DMS79 treated with DMSO at 0.1 percent for 48 hours (cell line): ENCODE measurements around the gene JAKMIP1.

Experiments
- DNase-seq: peaks from one replicate; lab custom pipeline; 2025; lab: John Stamatoyannopoulos, UW

JAKMIP1 gene

DNA sequence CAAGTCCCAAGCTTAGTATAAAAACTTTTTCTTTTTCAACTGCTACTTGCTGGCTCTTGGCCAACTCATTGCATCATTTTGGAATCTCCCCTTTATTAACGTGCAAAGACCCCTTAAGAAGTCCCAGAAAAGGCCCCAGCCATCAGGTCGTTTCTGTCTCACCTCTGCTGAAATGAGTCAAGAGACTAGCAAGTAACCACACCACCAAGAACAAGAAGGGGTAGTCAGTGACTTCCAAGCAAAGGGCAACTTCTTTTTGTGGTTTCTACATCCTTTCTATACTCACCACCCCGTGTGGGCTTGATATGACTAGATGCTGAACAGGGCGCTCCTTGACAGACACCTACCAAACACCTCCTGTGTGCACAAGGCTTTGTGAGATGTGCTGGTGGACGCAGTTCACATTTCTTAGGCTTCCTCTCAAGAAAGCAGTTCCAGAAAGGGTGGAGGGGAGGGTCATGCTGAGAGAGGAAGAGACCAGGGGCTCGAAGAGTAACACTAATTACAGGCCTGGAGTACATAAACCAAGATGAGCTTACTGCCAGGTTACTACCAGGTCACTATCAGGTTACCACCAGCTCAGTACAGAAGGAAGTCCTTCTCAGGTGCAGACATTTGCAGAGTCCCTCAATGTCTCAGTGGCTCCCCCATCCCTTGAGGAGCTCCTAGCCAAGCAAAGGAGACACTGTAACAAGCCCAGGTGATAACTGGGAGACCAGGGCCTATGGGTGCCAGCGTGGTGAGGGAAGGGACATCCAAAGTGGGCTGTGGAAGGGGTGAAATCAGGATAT, 19.3 kb downstream of the JAKMIP1 start:
- DNase-seq, result no peak

DNA sequence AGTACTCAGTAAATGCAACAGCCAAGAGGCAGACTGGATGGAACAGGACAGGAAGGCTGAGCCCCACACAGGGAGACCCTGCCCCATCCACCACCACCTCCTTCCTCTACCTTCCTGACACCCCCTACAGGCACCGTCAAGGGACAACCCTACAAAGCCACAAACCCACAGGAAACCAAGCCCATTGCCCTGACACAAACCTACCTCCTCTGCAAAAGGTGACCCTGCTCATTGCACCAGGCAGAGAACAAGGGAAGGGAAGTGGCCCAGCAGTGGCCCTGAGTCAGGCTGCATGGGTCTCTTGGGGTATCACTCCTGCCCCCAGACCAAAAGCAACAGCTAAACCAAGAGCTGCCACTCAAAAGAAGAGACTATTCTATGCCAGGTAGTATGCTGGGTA, 21.0 kb downstream of the JAKMIP1 start:
- DNase-seq, result no peak

- no peak for DNase-seq
These were observed 21.6 kb downstream of the JAKMIP1 start for GRCh38 chr4:6178757-6179156.

DNA sequence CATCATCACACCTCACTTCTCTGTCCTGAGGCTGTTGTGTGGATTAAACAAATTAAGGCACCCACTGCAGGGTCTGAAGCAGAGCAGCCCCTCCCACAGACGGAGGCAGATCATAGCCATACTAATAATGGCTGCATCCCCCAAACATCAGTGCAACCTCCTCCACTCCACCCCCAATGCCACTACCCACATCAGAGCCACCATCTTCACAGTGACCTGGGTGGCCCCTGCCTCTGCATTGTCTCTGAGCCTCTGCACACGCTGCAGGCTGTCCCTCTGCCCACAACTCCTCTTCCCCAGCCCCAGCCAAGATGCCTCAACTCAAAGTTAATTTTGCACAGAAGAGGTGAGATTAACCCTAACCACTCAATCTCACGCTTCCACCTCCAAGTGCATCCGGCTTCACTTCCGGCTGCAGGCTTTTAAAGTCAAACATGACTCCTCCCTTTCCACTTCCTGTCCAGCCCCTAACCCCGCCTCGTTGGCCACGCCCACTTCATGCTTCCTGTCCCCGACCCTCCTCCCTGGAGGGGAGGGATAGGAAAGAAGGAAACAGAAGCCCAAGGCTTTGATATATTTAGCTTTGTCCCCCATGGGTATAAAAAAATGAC, 22.7 kb downstream of the JAKMIP1 start:
- no peak for DNase-seq

DNA sequence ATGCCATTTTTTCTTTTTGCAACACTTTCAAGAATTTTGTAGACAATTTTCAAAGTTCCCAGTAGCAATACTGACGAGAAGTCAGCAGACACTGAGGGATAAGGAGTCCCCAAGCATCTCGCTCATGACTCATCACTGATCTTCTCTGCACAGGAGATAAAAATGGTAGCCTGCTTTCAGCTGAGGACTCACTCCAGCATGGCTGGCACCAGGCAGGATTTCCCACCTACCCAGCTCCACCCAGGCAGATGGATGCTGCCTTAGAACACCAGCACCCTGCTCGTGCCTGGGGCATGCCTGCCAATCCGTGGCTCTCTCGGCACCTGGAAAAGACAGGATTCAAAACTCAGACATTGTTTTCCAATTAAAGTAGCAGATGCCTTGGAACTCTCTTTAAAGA, 24.9 kb downstream of the JAKMIP1 start:
- DNase-seq, result no peak

GRCh38 chr4:6172927-6173200, 27.5 kb downstream of the JAKMIP1 start:
- DNase-seq, result no peak

GRCh38 chr4:6172093-6172926, 28.0 kb downstream of the JAKMIP1 start:
- DNase-seq, result no peak

DNA sequence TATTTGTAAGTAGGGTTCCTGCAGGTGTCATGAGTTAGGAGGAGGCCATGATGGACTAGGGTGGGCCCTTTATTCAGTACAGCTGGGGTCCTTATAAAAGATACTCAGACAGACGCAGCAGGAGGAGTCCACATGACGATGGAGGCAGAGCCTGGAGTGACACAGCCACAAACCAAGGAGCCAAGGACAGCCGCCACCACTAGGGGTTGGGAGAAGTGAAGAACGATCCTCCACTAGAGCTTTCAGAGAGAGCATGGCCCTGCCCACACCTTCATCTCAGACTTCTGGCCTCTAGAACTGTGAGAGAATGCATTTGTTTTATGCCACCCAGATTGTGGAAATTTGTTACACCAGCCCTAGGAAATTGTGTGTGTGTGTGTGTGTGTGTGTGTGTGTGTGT, 31.1 kb downstream of the JAKMIP1 start:
- no peak for DNase-seq

GRCh38 chr4:6165766-6166165, 34.6 kb downstream of the JAKMIP1 start:
- no peak for DNase-seq

DNA sequence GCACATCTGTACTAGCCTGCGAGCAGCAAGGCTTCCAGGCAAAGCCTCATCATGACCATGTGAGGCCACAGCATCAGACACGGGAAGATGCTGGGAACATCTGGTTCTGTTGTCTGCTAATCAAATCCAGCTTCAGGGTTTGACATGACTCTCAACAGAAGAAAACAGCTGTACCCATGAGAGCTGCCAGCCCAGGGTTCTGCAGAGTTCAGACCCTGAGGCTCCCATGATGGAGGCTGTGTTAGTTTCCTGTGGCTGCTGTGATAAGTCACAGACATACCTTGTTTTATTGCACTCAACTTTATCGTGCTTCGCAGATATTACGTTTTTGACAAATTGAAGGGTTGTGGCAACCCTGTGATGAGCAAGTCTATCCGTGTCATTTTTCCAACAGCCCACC, 37.5 kb downstream of the JAKMIP1 start:
- DNase-seq, result no peak

- no peak for DNase-seq
These were observed 38.4 kb downstream of the JAKMIP1 start for GRCh38 chr4:6161921-6162464.

GRCh38 chr4:6160536-6160935, 39.8 kb downstream of the JAKMIP1 start:
- no peak for DNase-seq

- DNase-seq, result no peak
These were observed 42.4 kb downstream of the JAKMIP1 start for GRCh38 chr4:6157926-6158325.

DNA sequence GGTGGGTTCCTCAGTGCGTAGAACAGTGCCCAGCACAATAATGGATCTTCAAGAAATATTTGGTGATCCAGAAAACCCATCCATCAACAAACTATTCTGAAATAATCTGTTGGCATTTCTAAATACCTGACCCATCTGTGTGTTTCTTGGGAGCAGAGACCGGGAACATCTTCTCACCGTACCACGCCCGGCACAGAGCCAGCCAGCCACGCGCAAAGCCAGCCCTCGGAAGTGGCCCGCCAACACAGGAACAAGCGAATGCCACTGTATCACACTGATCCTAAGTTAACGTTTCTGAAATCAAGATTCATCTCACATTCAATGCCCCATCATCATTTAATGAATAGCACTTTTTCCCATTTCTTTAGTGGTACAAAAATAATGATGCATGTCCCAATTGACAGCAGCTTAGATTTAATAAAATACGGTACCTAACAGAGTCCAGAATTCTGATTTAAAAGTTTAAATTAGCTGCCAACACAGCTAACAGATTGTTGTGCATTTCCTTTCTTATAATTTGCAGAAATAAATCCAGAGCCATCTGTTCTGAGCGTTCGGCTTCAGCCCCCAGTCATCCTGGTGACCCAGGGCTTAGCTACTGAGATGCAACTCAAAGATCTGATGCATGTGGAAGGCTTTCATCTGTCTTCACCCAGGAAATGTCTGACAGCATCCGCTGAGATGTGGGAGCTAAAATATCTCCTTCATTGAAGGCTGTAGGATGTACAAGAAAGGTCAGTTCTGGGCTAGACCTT, 44.2 kb downstream of the JAKMIP1 start:
- no peak for DNase-seq

GRCh38 chr4:6154875-6155274, 45.5 kb downstream of the JAKMIP1 start:
- DNase-seq, result no peak

DNA sequence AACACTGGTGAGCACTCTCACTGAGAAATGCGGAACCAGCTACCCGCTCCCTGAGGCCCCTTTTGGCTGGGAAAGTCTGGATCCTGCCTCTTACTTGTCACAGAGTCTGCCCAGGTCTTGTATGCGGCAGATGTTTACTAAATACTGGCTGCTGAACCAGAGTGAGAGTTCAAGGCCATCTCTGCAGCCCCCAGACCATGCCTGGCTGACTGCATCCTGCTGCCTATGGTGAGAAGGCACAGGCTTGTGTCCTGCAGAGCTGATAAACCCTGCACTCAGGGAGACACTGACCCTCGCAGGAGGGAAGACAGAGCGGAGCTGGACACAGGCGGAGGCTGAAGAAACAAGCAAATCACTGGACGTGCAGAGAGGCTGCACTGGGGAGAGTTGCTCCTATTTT, 46.5 kb downstream of the JAKMIP1 start:
- no peak for DNase-seq

DNA sequence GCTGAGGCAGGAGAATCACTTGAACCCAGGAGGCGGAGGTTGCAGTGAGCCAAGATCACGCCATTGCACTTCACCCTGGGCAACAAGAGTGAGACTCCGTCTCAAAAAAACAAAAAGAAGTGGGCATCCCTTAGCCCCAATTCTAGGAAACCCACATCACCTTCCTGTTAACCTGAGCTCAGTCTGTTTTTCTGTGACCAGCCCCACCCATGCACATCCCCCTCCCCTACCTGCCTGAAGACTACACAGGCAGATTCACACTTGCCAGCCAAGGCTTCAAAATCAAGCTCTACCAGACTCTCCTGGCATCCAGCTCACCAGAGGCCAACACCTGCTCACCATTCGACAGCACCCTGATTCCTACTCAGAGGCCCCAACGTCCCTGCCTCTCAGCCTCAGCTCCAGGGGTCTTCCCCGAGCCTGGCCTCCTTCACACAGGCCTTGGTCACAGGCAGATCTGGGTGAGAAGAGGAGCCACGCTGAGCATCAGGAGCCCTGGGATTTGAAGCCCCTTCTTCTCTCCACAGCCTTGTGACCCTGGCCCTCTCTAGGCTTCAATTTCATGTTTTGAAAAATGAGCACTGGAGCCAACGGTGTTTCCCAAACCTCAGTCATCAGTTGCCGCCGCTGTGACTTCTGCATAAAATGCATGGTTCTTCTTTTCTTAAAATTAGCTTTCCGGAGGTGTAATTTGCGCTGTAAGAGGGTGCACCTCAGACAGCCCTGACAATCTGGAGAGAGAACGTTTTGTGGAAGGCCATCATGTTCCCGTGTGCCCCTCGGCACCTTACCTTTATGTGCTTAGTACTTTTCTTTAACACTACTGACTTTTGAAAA, 47.3 kb downstream of the JAKMIP1 start:
- no peak for DNase-seq

GRCh38 chr4:6150046-6150735, 50.2 kb downstream of the JAKMIP1 start:
- DNase-seq, result no peak

DNA sequence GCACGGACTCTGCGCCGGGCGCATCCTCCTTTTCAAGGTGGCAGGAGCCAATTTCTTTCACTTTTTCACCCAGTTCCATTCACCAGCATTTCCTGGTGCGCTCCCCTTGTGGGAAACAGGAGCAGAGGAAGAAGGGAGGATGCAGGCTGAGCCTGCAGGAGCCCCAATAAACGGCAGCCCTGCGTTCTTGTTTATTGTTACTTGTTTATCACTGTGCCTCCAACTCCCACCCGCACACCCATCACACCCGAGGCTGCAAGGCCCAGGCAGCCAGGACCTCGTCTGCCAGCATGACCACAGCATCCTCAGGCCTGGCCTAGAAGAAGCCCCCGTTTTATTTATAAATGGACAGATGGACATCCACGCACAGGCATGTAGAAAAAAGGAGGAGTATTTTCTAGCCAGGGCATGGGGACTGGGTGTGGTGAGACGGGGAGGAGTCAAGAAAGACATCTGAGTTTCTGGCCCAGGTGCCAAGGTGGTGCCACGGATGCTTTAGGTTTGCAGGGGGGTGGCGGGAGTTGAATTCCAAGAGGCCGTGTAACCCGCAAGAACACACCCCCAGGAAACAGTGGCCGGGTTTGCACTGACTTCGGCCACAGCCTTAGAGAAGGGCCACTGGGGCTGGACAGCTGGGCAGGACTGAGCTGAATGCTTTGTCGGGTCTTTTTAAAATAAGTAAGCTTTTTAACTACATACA, 51.7 kb downstream of the JAKMIP1 start:
- DNase-seq, result no peak

DNA sequence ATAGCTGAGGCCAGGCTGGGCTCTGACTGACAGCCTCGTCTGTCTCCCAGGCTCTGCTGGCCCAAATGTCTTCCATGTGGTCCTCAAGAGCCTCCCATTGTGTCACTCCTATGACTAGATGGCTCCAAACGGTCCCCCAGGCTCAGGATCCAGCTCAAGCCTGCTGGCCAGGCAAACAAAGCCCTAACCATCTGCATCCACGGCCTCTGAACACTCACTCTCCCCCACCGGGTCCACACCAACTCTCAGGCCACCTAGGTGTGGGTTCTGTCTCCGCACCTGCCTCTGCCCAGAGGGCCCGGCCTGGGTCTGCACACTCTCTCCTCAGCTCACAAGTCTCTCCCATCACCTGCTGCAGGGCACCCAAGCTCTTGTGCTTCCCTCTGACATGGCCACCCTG, 52.9 kb downstream of the JAKMIP1 start:
- DNase-seq, result no peak
